NCI-H2107 treated with DMSO at 0.1 percent for 48 hours (cell line): ENCODE results near the gene TTC7B.

Experiments used
- DNase-seq: peaks from one replicate; lab custom pipeline; 2025; ENCODE audit not compliant: unreplicated experiment; lab: John Stamatoyannopoulos, UW

The TTC7B gene

GRCh38 chr14:90603336-90603735 lies 212.9 kb downstream of the TTC7B start:
- no peak for DNase-seq

GRCh38 chr14:90602088-90602687 lies 214.0 kb downstream of the TTC7B start:
- DNase-seq, result no peak

GRCh38 chr14:90601563-90601962 lies 214.7 kb downstream of the TTC7B start:
- DNase-seq, result no peak

- DNase-seq, result no peak
These were observed 215.6 kb downstream of the TTC7B start for GRCh38 chr14:90600619-90601018.

- DNase-seq, result peak; percentile 73
These were observed 216.3 kb downstream of the TTC7B start for GRCh38 chr14:90599748-90600507.

GRCh38 chr14:90599339-90599738 lies 216.9 kb downstream of the TTC7B start:
- no peak for DNase-seq

- DNase-seq, result no peak
These were observed 218.3 kb downstream of the TTC7B start for GRCh38 chr14:90597961-90598360.

- DNase-seq, result no peak
These were observed 219.5 kb downstream of the TTC7B start for GRCh38 chr14:90596733-90597132.

GRCh38 chr14:90593254-90594040 lies 222.8 kb downstream of the TTC7B start:
- no peak for DNase-seq

GRCh38 chr14:90592655-90593054 lies 223.6 kb downstream of the TTC7B start:
- no peak for DNase-seq

GRCh38 chr14:90587918-90588317 lies 228.3 kb downstream of the TTC7B start:
- no peak for DNase-seq

GRCh38 chr14:90587252-90587910 lies 228.8 kb downstream of the TTC7B start:
- no peak for DNase-seq

GRCh38 chr14:90585106-90585505 lies 231.1 kb downstream of the TTC7B start:
- DNase-seq, result no peak

GRCh38 chr14:90583916-90584605 lies 232.2 kb downstream of the TTC7B start:
- DNase-seq, result no peak

- no peak for DNase-seq
These were observed 232.8 kb downstream of the TTC7B start for GRCh38 chr14:90583427-90583826.

GRCh38 chr14:90582166-90582565 lies 234.1 kb downstream of the TTC7B start:
- DNase-seq, result no peak

- no peak for DNase-seq
These were observed 234.5 kb downstream of the TTC7B start for GRCh38 chr14:90581745-90582144.

GRCh38 chr14:90580377-90581335 lies 235.6 kb downstream of the TTC7B start:
- peak; percentile 94 for DNase-seq

GRCh38 chr14:90579816-90580215 lies 236.4 kb downstream of the TTC7B start:
- no peak for DNase-seq

- no peak for DNase-seq
These were observed 237.1 kb downstream of the TTC7B start for GRCh38 chr14:90579088-90579487.
